ENCODE results near the gene TFAP2A. TPM values are rescaled to one million over a fixed set of nuclear protein-coding genes. Genes with fewer than 3 reads are reported as not detected.

The TFAP2A gene
- total RNA-seq, 1 experiment from 2014 or later = 87.4 TPM

DNA sequence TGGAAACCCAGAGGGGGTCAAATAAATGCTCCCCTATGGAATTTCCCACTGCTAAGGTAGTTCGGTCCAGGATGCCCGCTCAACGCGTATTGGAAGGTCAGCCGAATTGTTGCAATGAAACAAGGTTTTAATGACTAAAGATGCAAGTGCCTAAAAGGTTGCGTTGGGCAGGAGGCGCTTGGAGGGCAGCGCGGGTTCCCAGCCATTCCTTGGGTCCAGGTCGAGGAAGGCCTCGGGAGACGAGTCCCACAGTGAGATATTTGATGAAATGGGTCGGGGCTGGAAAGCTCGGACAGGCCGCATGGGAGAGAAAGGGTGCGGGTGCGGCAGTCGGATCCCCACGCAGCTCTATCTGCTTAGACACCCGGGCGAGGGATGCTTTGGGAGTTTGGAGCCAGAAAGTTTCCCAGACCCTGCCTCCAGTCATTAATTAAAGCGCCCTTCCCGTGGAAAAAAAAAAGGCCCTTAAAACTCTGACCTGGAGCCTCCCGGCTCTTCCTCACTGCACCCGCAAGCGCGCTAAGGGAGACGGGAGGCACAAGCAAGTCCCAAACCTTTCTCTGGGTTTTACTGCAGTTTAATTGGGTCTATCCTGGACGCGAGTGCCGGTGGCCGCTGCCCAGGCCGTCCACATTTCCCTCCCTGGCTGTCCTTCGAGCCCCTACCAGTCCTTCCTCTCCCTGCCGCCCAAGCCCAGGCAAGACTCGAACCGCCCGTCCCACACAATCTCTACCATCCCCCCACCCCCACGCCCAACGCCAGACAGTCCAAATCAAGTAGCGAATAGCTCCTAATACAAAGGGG, 24.2 kb downstream of the TFAP2A start:
- H3K4me1 Mint-ChIP-seq (ENCODE audit: insufficient read depth, unreplicated experiment) = peaks cover 6% of the 10 kb centered on the region
- POLR2A ChIA-PET = interaction anchor here (0.9 kb wide), 1 partner anchor 11 kb away, joined by 3 read pairs; no protein-coding TSS in a partner anchor
- no peak for DNase-seq (ENCODE audit: unreplicated experiment)
- intact Hi-C loops (cut with micrococcal nuclease) = no loop called here
- TF ChIP-seq, protein P1, sequence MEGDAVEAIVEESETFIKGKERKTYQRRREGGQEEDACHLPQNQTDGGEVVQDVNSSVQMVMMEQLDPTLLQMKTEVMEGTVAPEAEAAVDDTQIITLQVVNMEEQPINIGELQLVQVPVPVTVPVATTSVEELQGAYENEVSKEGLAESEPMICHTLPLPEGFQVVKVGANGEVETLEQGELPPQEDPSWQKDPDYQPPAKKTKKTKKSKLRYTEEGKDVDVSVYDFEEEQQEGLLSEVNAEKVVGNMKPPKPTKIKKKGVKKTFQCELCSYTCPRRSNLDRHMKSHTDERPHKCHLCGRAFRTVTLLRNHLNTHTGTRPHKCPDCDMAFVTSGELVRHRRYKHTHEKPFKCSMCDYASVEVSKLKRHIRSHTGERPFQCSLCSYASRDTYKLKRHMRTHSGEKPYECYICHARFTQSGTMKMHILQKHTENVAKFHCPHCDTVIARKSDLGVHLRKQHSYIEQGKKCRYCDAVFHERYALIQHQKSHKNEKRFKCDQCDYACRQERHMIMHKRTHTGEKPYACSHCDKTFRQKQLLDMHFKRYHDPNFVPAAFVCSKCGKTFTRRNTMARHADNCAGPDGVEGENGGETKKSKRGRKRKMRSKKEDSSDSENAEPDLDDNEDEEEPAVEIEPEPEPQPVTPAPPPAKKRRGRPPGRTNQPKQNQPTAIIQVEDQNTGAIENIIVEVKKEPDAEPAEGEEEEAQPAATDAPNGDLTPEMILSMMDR (IDR thresholded peaks at IDR 0.05; ENCODE audit: unreplicated experiment) = no peak
- H3K27me3 Mint-ChIP-seq (ENCODE audit: insufficient read depth, unreplicated experiment) = no peaks in the 10 kb centered on the region
- H3K9me3 Mint-ChIP-seq (ENCODE audit: unreplicated experiment) = no peaks in the 10 kb centered on the region
- H3K36me3 Mint-ChIP-seq (ENCODE audit: insufficient read depth, unreplicated experiment) = peaks cover under 1% of the 10 kb centered on the region
- H3K27ac Mint-ChIP-seq (ENCODE audit: low read depth, unreplicated experiment) = no peak overlapping the region
- BruUV-seq (replicated peaks) = no TSS peak
- CTCF ChIA-PET = no interaction called here
- H3K4me3 Mint-ChIP-seq (ENCODE audit: unreplicated experiment) = no peak overlapping the region

DNA sequence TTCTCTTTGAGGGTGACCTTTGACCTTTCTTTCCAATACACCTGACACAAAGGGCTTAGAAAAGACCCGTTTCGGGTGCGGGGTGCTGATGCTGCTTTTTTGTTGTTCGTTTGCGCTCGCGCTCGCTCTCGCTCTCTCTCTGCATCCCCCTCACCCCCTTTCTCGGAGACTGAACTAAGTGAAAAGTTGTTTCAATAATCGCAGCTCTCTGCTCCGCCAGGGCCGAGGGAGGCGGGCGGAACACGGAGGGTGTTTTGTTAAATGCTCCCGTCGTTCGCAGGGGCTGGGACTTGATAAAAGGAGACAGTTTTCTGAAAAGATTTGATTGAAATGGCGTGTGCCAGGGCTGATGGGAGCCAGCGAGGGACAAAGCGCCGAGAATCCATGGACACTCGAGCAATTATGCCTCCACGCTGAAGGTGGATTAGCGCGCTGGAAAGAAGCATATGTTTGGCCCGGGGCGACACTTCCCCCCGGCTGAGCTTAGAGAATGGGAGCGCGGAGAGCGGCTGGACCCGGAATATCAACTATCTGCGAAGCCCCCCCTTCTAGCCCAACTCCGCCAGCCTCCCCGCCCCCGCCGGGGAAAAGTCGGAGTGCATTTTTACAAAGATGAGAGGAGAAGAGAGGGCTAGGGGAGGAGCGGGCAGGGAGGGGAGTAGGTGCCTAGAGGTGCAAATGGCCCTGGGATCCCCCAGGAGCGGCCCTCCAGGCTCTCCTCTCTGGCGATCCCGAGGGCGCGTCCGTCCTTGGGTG, 25.0 kb downstream of the TFAP2A start:
- H3K36me3 Mint-ChIP-seq (ENCODE audit: insufficient read depth, unreplicated experiment) = no peaks in the 10 kb centered on the region
- intact Hi-C loops (cut with micrococcal nuclease) = no loop called here
- ChIA-PET CTCF (interaction anchor here (0.6 kb wide), 1 partner anchor 179 kb away, joined by 3 read pairs; no protein-coding TSS in a partner anchor), POLR2A (interaction anchor here (0.7 kb wide), 1 partner anchor 850 kb away, joined by 3 read pairs; no protein-coding TSS in a partner anchor)
- no peaks in the 10 kb centered on the region for H3K4me1 Mint-ChIP-seq (ENCODE audit: insufficient read depth, unreplicated experiment)
- BruUV-seq (replicated peaks) = no TSS peak
- TF ChIP-seq, protein P1 (IDR thresholded peaks at IDR 0.05; ENCODE audit: unreplicated experiment) = no peak
- no peaks in the 10 kb centered on the region for H3K27me3 Mint-ChIP-seq (ENCODE audit: insufficient read depth, unreplicated experiment)
- H3K27ac Mint-ChIP-seq (ENCODE audit: low read depth, unreplicated experiment) = no peak overlapping the region
- no peak overlapping the region for H3K4me3 Mint-ChIP-seq (ENCODE audit: unreplicated experiment)
- no peaks in the 10 kb centered on the region for H3K9me3 Mint-ChIP-seq (ENCODE audit: unreplicated experiment)
- DNase-seq (ENCODE audit: unreplicated experiment) = no peak

DNA sequence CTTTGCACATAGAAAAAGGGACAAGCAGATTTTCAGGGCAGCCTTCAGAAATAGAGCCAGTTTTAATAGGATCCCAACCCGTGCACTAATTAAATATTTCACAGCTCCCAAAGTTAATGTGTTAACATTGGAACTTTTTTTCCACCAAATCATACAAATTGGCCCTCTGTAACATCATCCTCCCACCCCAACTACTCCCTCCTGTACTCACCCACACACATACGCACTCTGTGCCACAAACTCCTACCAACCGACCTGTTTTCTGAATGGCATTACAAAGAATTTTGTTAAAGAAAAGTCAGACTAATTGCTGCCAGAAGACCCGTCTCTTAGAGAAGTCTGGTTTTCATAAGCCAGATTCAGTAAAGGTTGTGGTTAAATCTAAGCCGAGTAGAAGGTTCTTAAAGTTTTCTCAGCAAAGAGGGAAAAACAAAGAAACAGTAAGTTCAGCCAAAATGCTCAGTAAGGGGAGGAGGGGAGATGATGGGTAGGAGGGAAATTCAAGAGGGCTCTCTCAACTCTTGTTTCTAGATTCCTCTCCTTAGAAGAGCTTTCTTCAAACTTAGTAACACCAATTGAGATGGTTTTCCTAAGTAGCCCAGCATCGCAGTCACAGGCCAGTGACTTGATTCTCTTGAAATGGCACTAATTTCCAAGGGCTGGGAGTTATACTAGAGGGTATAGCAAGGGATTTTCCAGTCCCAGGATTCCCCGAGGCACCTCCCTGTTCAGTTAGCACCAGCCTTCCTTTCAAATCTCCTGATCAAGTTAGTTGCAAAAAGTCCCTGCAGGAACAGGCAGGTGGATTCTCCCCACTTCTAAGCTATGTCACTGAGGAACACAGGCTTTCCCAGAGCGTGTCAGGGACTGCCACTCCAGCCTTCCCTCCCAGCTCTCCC, 27.9 kb downstream of the TFAP2A start:
- Mint-ChIP-seq H3K4me3 (ENCODE audit: unreplicated experiment) (no peak overlapping the region), H3K36me3 (ENCODE audit: insufficient read depth, unreplicated experiment) (no peaks in the 10 kb centered on the region), H3K4me1 (ENCODE audit: insufficient read depth, unreplicated experiment) (no peaks in the 10 kb centered on the region), H3K27ac (ENCODE audit: low read depth, unreplicated experiment) (no peak overlapping the region), H3K27me3 (ENCODE audit: insufficient read depth, unreplicated experiment) (no peaks in the 10 kb centered on the region), H3K9me3 (ENCODE audit: unreplicated experiment) (no peaks in the 10 kb centered on the region)
- intact Hi-C loops (cut with micrococcal nuclease) = no loop called here
- TF ChIP-seq, protein P1 (IDR thresholded peaks at IDR 0.05; ENCODE audit: unreplicated experiment) = no peak
- ChIA-PET CTCF (interaction anchor here (0.7 to 1.2 kb wide), 2 partner anchors 8 to 674 kb away, joined by 3 read pairs; no protein-coding TSS in a partner anchor), POLR2A (interaction anchor here (1.0 kb wide), 1 partner anchor 9 kb away, joined by 3 read pairs; no protein-coding TSS in a partner anchor)
- BruUV-seq (replicated peaks) = no TSS peak
- DNase-seq (ENCODE audit: unreplicated experiment) = no peak
